Measurements from ENCODE around the gene IER3. TPM values are rescaled to one million over a fixed set of nuclear protein-coding genes. Genes with fewer than 3 reads are reported as not detected.
A peak's percentile ranks its signal among the peaks of the same experiment; 100 is the strongest.
"Not testable (repeated sequence)": the region's sequence is repeated elsewhere in the genome, so short reads cannot be mapped to it uniquely, and the experiment has no call there.

IER3 gene
- total RNA-seq, 1 donor from 2014 or later: 354 TPM

DNA sequence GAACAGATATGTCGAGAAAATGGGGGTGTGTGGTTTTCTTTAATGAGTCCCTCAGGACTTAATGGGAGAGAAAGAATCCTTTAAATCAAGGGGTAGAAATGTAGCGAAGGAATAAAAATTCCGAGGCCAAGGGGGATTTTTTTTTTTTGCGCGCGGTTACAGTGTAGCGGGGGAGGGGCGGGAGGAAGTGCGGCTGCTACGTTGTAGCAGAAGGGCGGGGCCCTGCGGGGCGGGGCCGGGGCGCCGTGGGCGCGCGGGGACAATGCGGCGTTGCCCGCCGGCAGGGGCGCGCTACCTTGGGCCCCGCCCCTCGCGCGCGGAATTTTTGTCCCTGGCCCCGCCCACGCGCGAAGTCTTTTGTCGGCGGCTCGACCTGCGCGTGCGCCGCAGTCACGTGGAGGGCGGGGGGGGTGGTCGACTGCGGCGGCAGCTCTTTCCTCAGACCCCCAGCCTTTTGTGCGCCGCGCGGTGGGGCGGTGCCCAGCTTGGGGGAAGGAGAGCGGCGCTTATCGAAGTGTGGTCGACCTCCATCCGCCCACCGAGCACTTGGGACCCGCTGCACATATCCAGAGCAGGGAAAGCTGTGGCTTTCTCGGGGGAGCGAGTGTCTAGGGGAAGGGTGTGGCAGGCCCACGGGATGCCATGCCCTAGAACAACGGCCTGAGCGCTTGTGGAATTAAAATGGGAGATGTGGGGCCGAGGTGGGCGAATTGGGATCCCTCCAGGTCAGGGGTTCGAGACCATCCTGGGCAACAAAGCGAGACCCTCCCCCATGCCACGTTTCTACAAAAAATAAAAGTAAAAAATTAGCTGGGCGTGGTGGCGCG lies 22.9 kb downstream of the IER3 start:
- H3K4me3 ChIP-seq (ENCODE audit: low read depth, low read length): peak overlapping the region; percentile 91
- TF ChIP-seq, protein P1, sequence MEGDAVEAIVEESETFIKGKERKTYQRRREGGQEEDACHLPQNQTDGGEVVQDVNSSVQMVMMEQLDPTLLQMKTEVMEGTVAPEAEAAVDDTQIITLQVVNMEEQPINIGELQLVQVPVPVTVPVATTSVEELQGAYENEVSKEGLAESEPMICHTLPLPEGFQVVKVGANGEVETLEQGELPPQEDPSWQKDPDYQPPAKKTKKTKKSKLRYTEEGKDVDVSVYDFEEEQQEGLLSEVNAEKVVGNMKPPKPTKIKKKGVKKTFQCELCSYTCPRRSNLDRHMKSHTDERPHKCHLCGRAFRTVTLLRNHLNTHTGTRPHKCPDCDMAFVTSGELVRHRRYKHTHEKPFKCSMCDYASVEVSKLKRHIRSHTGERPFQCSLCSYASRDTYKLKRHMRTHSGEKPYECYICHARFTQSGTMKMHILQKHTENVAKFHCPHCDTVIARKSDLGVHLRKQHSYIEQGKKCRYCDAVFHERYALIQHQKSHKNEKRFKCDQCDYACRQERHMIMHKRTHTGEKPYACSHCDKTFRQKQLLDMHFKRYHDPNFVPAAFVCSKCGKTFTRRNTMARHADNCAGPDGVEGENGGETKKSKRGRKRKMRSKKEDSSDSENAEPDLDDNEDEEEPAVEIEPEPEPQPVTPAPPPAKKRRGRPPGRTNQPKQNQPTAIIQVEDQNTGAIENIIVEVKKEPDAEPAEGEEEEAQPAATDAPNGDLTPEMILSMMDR (conservative IDR thresholded peaks at IDR 0.05; ENCODE audit: low read depth, low read length): no peak
- no peak for DNase-seq (ENCODE audit: low read depth)

DNA sequence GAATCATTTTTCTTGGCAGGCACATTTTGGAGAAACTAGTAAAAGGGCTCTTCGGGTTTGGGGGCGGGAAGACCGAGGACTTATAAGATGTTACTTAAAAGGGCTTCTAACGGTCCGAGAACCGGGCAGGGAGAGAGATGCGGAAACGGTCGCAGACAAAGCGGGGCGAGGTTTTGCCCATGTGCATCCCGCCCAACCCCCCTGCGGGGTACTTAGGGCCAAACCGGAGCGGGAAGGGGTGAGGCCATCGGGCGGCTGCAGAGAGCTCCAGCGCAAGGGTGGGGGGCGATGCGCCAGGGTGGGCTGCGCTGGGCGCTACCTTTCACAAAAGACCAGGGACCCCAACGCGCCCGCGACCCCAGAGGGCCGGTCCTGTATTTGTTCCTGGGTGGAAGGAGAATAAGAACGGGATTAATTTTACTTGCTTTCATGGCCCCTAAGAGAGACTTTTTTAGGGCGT lies 23.6 kb downstream of the IER3 start:
- TF ChIP-seq, protein P1 (conservative IDR thresholded peaks at IDR 0.05; ENCODE audit: low read depth, low read length): no peak
- peak overlapping the region; percentile 91 for H3K4me3 ChIP-seq (ENCODE audit: low read depth, low read length)
- DNase-seq (ENCODE audit: low read depth): no peak

DNA sequence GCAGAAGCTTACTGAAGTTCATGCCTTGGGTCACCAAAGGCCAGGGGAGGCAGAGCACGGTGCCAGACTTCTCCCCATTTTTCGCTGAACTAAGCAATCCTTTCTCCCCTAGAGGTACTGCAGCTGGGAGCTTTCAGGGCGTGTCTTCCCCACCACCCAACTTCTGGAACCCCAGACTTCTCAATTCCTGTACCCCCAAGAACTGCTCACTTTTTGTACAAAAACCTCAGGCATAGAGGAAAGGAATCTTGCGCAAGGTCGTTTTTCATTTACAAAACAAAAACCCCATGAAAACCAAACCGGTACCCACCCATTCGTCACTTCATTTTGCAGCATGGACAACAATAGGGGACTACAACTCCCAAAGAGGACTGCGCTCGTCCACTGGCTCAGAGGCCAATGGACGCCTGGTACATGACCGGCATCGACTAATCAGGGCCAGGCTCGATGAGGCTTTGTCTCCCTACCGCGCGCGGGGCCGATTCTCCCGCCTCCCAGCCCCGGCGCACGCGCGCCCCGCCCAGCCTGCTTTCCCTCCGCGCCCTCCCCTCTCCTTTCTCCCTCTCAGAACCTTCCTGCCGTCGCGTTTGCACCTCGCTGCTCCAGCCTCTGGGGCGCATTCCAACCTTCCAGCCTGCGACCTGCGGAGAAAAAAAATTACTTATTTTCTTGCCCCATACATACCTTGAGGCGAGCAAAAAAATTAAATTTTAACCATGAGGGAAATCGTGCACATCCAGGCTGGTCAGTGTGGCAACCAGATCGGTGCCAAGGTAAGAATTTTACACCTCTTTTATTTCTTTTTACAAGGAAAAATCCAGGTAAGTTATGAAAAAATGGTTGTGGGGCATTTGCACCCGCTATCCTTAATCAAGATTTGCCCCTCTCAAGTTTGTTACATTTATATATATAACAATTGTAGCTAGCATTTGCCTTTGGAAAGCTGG lies 24.3 kb downstream of the IER3 start, which contains the start of gene TUBB:
TUBB (plus strand) TSS at position 562 of the 947 bp plus-strand sequence; CDS start at position 717, 155 bp downstream.
- DNase-seq (ENCODE audit: low read depth): peak; percentile 80
- peak within 1 kb of the TSS; percentile 91 for H3K4me3 ChIP-seq (ENCODE audit: low read depth, low read length)
- TF ChIP-seq, protein P1 (conservative IDR thresholded peaks at IDR 0.05; ENCODE audit: low read depth, low read length): peak; percentile 6

DNA sequence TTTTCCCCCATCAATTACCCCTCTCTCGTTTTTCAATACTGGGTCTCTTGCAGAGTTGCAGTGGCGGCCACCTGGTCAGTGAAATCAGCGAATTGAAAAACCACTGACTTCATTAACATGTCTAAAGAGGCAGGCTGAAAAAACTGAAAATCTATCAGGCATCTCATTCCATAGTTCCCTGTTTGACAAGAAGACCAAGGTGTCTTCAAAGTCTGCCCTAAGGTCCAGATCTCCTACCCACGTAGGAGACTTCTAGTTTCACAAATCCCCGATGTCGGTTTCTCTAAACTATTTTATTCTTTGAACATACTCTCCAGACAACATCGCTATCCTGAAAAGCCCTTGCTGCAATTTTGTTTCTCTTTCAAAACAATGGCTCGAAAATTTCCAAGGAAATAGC lies 25.0 kb downstream of the IER3 start:
- TF ChIP-seq, protein P1 (conservative IDR thresholded peaks at IDR 0.05; ENCODE audit: low read depth, low read length): no peak
- H3K4me3 ChIP-seq (ENCODE audit: low read depth, low read length): peak overlapping the region; percentile 91
- DNase-seq (ENCODE audit: low read depth): no peak

DNA sequence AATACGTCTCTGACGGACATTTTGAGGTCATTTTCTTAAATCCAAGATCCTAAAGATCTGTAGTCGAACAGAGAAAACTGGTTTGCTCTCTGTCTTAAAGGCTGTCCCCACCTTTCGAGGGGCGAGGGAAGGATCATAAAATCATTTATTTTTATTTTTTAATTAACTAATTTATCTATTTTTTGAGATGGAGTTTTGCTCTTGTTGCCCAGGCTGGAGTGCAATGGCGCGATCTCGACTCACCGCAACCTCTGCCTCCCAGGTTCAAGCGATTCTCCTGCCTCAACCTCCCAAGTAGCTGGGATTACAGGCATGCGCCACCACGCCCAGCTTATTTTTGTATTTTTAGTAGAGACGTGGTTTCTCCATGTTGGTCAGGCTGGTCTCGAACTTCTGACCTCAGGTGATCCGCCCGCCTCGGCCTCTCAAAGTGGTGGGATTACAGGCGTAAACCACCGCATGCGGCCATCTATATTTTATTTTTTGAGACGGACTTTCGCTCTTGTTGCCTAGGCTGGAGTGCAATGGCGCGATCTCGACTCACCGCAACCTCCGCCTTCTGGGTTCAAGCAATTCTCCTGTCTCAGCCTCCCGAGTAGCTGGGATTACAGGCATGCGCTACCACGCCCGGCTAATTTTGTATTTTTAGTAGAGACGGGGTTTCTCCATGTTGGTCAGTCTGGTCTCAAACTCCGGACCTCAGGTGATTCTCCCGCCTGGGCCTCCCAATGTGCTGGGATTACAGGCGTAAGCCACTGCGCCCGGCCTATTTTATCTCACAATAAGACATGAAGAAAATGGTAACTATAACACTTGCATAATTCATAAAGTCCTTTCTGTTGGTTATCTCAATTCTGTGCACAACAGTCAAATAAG lies 26.3 kb downstream of the IER3 start:
- H3K4me3 ChIP-seq (ENCODE audit: low read depth, low read length): peak overlapping the region; percentile 51
- not testable (repeated sequence) for DNase-seq (ENCODE audit: low read depth)

DNA sequence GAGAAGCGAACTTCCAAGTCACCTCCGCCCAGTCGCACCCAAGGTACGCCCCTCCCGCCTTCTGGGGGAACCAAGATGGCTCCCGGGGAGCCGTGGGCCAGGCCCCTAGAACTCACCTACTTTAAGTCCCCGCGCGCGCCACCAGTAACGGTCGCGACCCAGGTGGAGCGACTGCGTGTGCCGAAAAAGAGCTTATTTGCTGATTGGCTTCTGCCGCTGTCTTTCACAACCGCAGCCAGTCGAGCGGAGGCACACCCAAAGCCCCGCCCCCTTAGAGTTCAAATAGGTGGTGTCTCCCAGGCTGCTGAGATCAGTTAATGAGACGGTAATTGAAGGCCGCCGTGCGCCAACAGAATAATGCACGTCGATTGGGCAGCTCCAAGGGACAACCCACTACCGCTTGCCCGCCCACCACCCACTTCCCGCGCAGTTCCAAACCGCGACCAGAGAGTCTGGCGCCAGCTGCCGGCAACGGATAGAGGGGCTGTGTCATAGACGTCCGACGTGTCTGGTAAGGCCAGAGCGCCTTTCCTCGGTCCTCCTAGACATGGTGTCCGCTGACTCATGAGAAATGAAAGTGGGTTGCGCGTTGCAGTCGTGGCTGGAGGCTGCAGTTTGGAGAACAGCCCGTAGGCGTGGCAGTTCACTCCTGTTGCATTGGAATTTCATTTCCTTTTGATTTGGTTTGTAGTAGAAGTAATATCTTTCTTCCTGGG lies 27.1 kb downstream of the IER3 start, which contains the start of gene MDC1:
MDC1 (minus strand) TSS at position 153 of the 716 bp plus-strand sequence. CDS start 2,106 bp downstream, outside the sequence.
- TF ChIP-seq, protein P1 (conservative IDR thresholded peaks at IDR 0.05; ENCODE audit: low read depth, low read length): peak; percentile 40
- peak; percentile 96 for DNase-seq (ENCODE audit: low read depth)
- H3K4me3 ChIP-seq (ENCODE audit: low read depth, low read length): peak within 1 kb of the TSS; percentile 81

Measured in epithelial cell of proximal tubule (primary cell).